Pancreas (tissue), 10 donors: ENCODE data around the gene TIMM22. TPM values are rescaled to one million over a fixed set of nuclear protein-coding genes. Genes with fewer than 3 reads are reported as not detected.
A peak's percentile ranks its signal among the peaks of the same experiment; 100 is the strongest.

Source experiments
- ATAC-seq, 4 donors: fragments of 200-7000 bp; cut with Tn5 transposase; one replicate each; pipeline versions ENCODE4 v1.8.0 to v1.9.1; 2020; ENCODE audit warnings: mild to moderate bottlenecking in 4 of 4, moderate library complexity in 4 of 4
- DNase-seq, 6 donors: peaks; one replicate each; pipeline ENCODE4 v3.0.0-alpha.2; 2020
- FAIRE-seq: peaks from 2 replicates; lab custom pipeline; 2012; peaks lifted over from hg19 to GRCh38; lab: Jason Lieb, UNC
- H3K27ac ChIP-seq, 4 donors: fragments of 200-600 bp; sonication (generic); 1 replicate in 3 of 4; 2 replicates in 1 of 4; pipeline versions ENCODE4 v1.5.0 to v1.8.0; 2020
- H3K27me3 ChIP-seq, 4 donors: fragments of 200-600 bp; one replicate each; pipeline ENCODE4 v1.8.0; 2021
- H3K36me3 ChIP-seq, 3 donors: fragments of 200-600 bp; sonication (generic) in 1 of 3; one replicate each; pipeline versions ENCODE4 v1.5.0 to v1.8.0; 2020 to 2021
- H3K4me1 ChIP-seq, 3 donors: fragments of 200-600 bp; one replicate each; pipeline ENCODE4 v1.8.0; 2021
- H3K4me3 ChIP-seq, 4 donors: fragments of 200-600 bp; sonication (generic) in 2 of 4; one replicate each; pipeline versions ENCODE4 v1.5.0 to v1.8.0; 2020 to 2021
- H3K9me3 ChIP-seq, 4 donors: fragments of 200-600 bp; one replicate each; pipeline ENCODE4 v1.8.0; 2021
- WGBS, 2 donors: extraction: QIAGEN DNeasy Blood & Tissue Kit; methylation state at CpG; one replicate each; pipeline ENCODE4 v1.1.7; 2013; 5-methylcytosine and 5-hydroxymethylcytosine counted together
- intact Hi-C, 3 donors: fragments of 100-400 bp; cut with DNase I; formaldehyde crosslinking; loops; one replicate each; pipeline versions ENCODE4 v1.11.1 to v1.14.2; 2022
- polyA plus RNA-seq, 2 donors: library from polyadenylated mRNA; stranded (reverse); fragments of 200-250 nt; gene quantifications; one replicate each; pipeline ENCODE4 v1.2.3, GENCODE V29; 2013
- total RNA-seq, 6 donors: library from RNA; stranded (reverse); fragmentation: NEBNext Ultra II Directional in 4 of 6; extraction: Animal tissue kit (Norgen Biotek cat#: 25700) in 4 of 6; gene quantifications; one replicate each; pipeline versions ENCODE4 v1.2.1 to v1.2.4, GENCODE V29; 2021 to 2023
- TF ChIP-seq, protein P1 (sequence below), 4 donors: fragments of 200-600 bp; sonication (generic) in 3 of 4; IDR thresholded peaks; one replicate each; pipeline versions ENCODE4 v1.5.0 to v1.8.0; 2021; ENCODE audit warnings: antibody characterized with exemption in 4 of 4
- donor health status: healthy with polysubstance abuse.
- donor health status: DM: no; HTN: no; CAD: no; lungs with moderate emphysema.
- donor health status: DM: no; HTN: no; CAD: no.
- donor health status: control.
- donor health status: control.
- donor health status: Bipolar disorder and iron deficiency.
- donor health status: DM: yes; HTN: yes; CAD: no.
- donor health status: DM: no; HTN: no; CAD: no.
- donor health status: DM: no; HTN: no; CAD: no.
- donor health status: DM: yes; HTN: yes; CAD: no.

TIMM22 gene
- total and polyA plus RNA-seq, 8 donors = 3.1 to 6.5 (median 4.6) TPM

DNA sequence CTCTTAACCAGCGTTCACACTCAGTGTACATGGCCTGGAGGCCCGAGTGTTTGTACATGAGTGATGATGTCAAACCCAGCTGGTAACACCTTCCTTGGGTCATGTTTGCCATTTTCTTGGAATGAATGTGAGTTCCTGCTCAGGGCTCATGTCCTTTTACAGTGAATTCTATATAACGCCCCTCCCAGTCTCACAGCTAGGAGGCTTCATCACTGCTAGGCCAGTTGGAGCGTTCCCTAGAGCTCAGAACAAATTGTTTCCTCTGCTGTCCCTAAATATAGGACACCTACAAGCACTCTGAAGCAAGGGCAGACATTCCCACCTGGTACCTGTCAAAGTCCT, 5.5 kb downstream of the TIMM22 start:
- Histone ChIP-seq H3K4me1 (peaks cover 27 to 32% (median 28%) of the 10 kb centered on the region in 3 donors), H3K27ac (peak overlapping the region in 1 of 4 donors; percentile 8), H3K9me3 (no peaks in the 10 kb centered on the region), H3K36me3 (peaks cover 0 to 28% (median 0%) of the 10 kb centered on the region in 3 donors), H3K27me3 (no peaks in the 10 kb centered on the region), H3K4me3 (no peak overlapping the region)
- 78 to 85% methylated on average over 4 of the region's 4 CpGs for WGBS, 2 donors
- no peak for FAIRE-seq
- TF ChIP-seq, protein P1, sequence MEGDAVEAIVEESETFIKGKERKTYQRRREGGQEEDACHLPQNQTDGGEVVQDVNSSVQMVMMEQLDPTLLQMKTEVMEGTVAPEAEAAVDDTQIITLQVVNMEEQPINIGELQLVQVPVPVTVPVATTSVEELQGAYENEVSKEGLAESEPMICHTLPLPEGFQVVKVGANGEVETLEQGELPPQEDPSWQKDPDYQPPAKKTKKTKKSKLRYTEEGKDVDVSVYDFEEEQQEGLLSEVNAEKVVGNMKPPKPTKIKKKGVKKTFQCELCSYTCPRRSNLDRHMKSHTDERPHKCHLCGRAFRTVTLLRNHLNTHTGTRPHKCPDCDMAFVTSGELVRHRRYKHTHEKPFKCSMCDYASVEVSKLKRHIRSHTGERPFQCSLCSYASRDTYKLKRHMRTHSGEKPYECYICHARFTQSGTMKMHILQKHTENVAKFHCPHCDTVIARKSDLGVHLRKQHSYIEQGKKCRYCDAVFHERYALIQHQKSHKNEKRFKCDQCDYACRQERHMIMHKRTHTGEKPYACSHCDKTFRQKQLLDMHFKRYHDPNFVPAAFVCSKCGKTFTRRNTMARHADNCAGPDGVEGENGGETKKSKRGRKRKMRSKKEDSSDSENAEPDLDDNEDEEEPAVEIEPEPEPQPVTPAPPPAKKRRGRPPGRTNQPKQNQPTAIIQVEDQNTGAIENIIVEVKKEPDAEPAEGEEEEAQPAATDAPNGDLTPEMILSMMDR (IDR thresholded peaks at IDR 0.05) = no peak
- intact Hi-C loops = no loop called here
- DNase-seq = no peak
- no peak for ATAC-seq

DNA sequence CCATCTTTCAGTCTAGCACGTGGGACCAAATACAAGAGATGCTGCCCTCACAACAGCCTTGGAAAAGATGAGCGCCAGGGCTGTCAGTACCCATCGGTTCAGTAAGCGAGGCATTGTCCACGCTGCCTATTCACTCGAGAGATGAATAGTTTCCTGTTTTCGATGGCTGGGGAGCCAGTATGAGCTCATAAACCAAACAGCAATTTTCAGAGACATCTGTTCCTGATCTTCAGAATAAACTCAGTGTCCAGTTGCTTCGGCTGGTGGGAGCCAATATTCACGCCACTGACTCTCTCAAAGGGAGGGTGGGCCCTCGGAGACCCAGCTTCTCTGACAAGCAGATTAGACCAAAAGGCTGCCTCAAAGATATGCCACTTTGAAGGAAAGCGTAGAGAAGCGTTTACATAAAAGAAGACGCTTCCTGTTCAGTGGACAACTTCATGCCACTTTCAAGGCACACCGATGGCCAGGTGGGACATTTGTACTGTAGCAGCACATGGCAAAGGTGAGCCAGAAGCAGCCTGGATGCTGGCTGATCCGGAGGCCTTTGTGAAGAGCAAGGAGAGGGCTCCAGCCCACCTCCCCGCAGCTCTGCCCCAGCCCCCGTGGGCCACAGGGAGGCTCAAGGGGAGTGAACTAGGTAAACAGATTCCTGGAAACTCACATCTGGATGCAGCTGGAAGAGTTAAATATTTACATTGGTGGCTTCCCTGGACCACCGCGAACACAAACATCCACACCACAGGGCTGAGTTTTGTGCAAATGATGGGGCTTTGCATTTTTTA, 6.0 kb downstream of the TIMM22 start:
- Histone ChIP-seq H3K9me3 (no peaks in the 10 kb centered on the region), H3K36me3 (peaks cover 0 to 28% (median 0%) of the 10 kb centered on the region in 3 donors), H3K4me3 (no peak overlapping the region), H3K27ac (peak overlapping the region in 1 of 4 donors; percentile 47), H3K4me1 (peaks cover 23 to 27% (median 26%) of the 10 kb centered on the region in 3 donors), H3K27me3 (no peaks in the 10 kb centered on the region)
- intact Hi-C loops = no loop called here
- FAIRE-seq (no peak), DNase-seq (peak in 2 of 6 donors; percentile 6 to 36), ATAC-seq (peak in 1 of 4 donors; percentile 7)
- WGBS, 2 donors = 76% methylated on average over 19 of the region's 19 CpGs
- TF ChIP-seq, protein P1 (IDR thresholded peaks at IDR 0.05) = no peak

DNA sequence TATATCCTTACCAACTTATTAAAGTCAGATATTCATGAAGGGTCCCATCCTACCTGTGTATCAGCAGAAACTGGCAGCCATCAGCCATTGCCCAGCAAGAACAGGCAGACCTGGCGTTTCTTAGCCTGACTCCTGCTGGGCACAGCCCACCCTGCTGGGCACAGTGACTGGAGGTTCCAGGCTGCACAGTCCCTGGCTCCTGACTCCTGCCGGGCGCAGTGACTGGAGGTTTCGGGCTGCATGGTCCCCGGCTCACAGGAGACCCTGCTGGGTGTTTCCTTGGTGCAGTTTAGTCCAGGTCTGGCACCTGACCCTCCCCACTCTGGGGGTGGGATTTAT, 6.7 kb downstream of the TIMM22 start:
- WGBS, 2 donors = 90 to 91% methylated on average over 5 of the region's 5 CpGs
- Histone ChIP-seq H3K27me3 (no peaks in the 10 kb centered on the region), H3K27ac (peak overlapping the region in 2 of 4 donors; percentile 47 to 84), H3K4me1 (peaks cover 17 to 24% (median 19%) of the 10 kb centered on the region in 3 donors), H3K36me3 (peaks cover 0 to 28% (median 0%) of the 10 kb centered on the region in 3 donors), H3K9me3 (no peaks in the 10 kb centered on the region), H3K4me3 (no peak overlapping the region)
- no peak for ATAC-seq
- FAIRE-seq = no peak
- intact Hi-C loops = no loop called here
- DNase-seq = peak in 1 of 6 donors; percentile 61
- TF ChIP-seq, protein P1 (IDR thresholded peaks at IDR 0.05) = no peak

DNA sequence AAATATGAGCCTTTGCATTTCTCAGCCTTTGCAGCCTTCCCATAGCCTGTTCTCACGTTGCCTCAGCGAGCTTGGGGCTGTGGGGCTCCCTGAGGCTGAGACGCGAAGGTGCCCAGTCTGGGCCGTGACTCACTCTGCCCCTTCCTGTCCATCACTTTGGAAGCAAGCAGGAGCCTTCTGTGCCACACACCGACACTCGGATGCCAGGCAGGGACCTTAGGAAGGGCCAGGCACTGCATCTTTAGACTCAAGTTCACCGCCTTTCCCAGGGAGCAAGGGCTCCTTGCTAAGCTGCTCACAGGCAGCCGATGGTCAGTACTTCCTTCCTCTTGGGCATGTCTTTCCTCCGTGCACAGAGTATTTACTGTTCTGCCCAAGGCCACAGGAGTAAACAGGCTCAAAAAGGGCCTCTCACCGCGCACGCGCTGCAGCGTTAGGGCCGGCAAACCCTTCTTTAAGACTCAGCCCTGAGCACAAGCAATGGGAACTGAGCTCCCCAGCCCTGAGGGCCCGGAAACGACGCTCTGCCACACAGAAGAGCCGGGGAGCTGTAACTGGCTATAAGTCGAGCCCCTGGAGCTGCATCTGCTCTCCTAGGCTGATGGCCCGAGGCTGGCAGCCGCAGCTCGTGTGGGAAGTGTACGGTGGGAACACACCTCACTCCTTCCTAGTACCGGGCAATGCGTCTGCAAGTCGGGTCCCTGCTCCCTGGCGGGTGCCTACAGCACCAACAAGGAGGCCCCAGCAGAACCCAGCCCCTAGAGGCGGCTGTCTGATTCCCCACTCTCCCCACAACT, 7.2 kb downstream of the TIMM22 start:
- Histone ChIP-seq H3K4me3 (no peak overlapping the region), H3K27me3 (no peaks in the 10 kb centered on the region), H3K9me3 (no peaks in the 10 kb centered on the region), H3K36me3 (peaks cover 0 to 28% (median 0%) of the 10 kb centered on the region in 3 donors), H3K27ac (peak overlapping the region in 3 of 4 donors; percentile 74 to 90 (median 84)), H3K4me1 (peaks cover 17 to 24% (median 18%) of the 10 kb centered on the region in 3 donors)
- ATAC-seq (peak in 2 of 4 donors; percentile 4 to 22), FAIRE-seq (no peak), DNase-seq (peak in 2 of 6 donors; percentile 31 to 45)
- 47 to 68% methylated on average over 30 of the region's 30 CpGs for WGBS, 2 donors
- intact Hi-C loops = no loop called here
- TF ChIP-seq, protein P1 (IDR thresholded peaks at IDR 0.05) = no peak
